GM19468 (cell line): ENCODE measurements around the gene ZNF322.
"Not testable (repeated sequence)": the region's sequence is repeated elsewhere in the genome, so short reads cannot be mapped to it uniquely, and the experiment has no call there.

Experiments used
- ATAC-seq: cut with Tn5 transposase; IDR thresholded peaks from one replicate; pipeline ENCODE4 v1.9.1; 2021; ENCODE audit warnings: mild to moderate bottlenecking, moderate library complexity, moderate number of reproducible peaks; ENCODE audit not compliant: unreplicated experiment; ENCODE audit errors: extremely low read depth

The ZNF322 gene, protein sequence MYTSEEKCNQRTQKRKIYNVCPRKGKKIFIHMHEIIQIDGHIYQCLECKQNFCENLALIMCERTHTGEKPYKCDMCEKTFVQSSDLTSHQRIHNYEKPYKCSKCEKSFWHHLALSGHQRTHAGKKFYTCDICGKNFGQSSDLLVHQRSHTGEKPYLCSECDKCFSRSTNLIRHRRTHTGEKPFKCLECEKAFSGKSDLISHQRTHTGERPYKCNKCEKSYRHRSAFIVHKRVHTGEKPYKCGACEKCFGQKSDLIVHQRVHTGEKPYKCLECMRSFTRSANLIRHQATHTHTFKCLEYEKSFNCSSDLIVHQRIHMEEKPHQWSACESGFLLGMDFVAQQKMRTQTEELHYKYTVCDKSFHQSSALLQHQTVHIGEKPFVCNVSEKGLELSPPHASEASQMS

DNA sequence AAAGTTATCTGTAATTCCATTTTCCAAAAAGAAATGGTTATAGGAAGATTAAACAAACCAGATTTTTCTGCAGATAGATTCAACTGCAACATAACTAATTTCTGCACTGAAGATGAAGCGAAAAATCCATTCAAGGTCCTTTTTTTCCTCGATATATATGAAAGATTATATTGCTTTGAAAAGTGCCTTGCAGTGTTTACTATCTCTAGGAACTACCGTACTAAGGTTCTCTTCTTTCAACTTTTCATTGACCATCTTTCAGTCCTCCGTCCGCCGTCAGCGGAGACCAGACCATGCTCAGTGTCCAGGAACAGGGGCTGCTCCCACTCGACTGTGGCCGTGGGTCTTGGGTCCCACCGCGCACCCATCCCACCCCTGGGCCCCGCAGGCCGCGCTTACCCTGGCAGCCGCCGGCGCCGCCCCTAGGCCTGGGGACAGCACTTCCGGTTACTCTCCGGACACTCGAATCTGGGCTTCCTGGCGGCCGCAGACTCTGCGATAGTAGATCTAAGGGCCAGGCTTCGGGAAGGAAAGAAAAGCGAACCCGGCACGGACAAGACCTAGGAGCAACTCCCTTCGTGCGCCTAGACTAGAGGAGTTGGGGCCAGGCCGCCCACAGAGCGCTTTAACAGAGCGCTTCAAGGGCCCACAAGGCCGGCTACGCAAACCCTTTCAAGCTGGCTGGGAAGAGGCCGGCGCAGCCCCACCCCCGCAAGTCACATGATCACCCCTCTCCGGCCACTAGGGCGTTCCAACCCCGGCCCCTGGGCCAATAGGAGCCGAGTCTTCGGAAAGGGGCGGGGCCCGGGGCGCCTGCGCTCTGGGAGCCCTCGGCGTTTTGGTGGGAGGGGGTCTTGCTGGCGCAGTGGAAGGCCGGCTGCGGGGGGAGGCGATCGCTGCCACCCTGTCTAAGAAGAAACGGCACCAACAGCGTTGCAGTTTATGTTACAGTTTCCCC, at the start of gene ZNF322:
TSS of gene ZNF322 (minus strand) at position 705 of the 958 bp plus-strand sequence. CDS start 21,193 bp downstream, outside the sequence.
- peak; percentile 98 for ATAC-seq

DNA sequence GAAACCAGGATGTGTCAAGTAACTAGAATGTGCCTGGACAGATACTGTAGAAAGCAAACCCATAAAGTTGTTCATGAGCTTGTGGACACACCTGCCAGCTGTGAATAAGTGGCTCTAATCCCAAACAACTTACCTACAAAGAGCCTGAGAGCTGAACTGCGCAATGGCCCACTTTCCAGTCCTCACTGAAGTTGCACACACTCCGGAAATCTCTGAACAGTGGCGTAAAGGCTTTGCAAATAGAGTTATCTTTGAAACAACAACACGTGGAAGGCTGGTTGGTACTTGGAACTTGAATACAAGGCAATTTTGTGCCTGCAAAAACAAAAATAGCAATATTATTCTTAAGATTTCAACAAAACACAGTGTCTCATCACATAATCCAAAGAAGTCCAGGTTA, 46.2 kb upstream of the ZNF322 start:
- not testable (repeated sequence) for ATAC-seq

DNA sequence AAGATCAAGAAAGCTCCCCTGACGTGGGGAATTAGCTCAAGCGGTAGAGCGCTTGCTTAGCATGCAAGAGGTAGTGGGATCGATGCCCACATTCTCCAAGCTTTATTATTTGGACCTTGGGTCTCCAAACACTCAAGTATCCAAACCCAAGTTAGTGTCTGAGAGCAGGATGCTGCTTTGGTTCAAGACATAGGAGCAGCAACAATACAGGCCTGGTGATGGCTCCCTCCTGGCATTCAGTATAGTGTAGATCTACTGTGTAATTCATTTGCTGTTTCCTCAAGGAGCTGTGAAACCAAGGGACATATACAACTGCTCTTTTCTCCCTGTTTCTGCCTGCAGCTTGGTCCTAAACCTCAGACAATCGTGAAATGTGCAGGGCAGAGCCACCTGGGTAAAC, 45.8 kb upstream of the ZNF322 start:
- not testable (repeated sequence) for ATAC-seq

DNA sequence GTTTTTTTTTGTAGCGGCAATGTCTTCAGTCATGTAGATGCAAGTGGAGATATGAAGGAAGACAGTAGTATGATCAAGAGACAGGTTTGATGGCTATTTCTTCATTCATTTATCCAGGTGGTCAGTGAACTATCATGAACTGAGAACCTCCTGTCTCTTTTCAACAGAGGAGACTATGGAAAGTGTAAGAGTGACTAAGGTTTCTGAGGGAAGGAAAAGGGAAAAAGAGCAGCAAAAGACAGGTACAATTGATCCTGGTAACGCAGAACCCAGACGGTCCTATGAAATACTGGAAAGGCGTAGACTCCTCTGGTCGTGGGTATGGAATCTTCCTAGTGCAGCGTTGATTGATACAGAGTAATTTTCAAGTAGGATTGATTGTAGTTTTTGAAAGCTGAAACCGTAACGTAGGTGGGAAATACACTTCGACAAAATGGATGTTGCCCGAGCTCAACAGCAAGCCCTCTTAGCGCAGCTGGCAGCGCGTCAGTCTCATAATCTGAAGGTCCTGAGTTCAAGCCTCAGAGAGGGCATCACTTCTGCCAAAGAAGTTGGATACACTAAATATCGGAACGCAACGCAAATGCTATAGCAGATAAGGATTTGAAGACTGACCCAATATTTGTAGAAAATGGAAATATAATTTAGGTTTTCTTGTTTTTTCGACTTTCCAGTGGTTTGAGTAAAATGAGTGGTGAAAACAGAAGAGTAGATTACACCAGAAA, 41.6 kb upstream of the ZNF322 start:
- not testable (repeated sequence) for ATAC-seq

DNA sequence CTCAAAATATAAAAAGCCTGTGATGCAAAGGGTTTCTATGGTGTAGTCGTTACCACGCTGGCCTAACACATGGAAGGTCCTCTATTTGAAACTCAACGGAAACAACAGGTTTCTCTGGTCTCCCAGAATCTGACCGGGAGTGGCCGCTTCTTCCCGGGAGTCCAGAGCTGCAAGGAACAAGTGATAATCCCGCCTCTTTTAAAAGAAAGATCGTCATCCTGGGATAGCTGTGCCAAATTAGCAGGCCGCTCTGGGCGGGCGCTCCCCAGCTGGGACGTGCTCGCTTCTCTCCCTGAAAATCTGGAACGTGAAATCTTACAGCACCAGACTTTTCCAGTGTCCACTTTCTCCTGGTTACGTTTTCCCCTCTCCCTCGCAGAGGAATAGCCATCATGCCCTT, 38.0 kb upstream of the ZNF322 start:
- ATAC-seq, result not testable (repeated sequence)

DNA sequence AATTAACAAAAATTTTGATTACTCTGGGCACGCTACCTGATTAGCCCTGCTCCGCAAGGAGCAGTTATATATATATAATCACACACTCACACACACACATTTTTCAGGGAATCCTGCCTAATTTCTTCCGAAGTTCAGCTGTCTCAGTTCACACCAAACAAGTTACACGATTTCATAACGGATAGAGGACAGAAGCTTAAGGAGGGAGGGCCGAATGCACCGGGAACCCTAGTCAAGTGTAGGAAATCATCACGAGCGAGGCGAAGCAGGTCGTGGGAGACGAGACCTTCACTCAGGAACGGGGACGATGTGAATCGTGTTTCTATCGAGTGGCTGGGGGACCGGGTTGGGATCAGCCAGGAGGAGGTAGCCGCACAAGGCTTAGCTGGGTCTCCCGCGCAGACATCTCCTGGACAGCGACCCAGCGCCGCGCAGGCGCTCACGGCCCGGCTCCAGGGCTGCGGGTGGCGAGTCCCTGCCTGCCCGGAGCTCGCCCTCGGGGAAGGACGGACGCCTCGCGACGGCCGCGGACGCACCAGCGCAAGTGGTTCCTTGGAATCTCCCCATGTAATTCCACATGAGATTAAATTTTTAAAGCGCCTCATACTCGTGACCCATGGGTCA, 29.9 kb upstream of the ZNF322 start:
- not testable (repeated sequence) for ATAC-seq

DNA sequence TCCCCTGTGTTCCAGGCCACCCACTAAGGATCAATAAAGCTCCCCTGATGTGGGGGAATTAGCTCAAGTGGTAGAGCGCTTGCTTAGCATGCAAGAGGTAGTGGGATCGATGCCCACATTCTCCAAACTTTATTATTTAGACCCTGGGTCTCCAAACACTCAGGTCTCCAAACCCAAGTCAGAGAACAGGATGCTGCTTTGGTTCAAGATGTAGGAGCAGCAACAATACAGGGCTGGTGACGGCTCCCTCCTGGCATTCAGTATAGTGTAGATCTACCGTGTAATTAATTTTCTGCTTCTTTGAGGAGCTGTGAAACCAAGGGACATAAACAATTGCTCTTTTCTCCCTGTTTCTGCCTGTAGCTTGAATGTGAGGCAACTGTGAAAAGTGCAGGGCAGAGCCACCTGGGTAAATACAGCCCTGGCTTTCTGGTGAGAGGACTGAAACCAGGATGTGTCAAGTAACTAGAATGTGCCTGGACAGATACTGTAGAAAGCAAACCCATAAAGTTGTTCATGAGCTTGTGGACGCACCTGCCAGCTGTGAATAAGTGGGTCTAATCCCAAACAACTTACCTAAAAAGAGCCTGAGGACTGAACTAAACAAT, 23.0 kb upstream of the ZNF322 start:
- ATAC-seq, result not testable (repeated sequence)

DNA sequence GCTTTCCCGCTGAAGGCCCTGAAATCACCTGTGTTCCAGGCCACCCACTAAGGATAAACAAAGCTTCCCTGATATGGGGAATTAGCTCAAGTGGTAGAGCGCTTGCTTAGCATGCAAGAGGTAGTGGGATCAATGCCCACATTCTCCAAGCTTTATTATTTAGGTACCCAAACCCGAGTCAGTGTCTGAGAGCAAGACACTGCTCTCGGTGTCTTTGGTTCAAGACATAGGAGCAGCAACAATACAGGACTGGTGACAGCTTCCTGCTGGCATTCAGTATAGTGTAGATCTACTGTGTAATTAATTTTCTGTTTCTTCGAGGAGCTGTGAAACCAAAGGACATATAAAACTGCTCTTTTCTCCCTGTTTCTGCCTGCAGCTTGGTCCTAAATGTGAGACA, 13.7 kb upstream of the ZNF322 start:
- not testable (repeated sequence) for ATAC-seq

DNA sequence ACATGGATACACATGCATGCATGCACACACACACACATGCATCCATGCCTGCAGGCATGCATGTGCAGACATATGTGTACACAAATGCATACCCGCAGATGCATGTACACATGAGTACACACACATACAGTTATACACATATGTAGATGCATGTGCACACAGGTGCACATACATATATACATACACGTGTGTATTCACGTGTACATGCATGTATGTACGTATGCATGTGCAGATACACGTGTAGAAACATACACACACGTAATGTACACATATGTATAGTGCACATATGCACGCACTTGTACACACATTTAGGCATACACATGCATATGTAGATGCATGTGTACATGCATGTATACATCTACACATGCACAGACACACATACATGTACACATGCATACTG, 11.0 kb upstream of the ZNF322 start:
- not testable (repeated sequence) for ATAC-seq

DNA sequence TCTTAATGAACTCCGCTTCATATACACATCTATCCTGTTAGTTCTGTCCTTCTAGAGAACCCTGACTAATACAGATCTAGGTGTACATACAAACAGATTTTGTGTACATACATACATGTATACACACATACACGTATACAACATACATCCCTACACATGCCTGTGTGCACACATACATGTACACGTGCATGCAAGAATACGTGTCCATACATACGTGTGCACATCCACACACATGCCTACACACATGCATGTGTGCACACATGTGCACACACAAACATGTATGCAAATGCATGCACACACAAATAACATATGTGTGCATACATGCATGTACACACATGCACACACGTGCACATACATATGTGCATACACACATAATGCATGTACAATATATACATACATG, 10.5 kb upstream of the ZNF322 start:
- ATAC-seq, result not testable (repeated sequence)

DNA sequence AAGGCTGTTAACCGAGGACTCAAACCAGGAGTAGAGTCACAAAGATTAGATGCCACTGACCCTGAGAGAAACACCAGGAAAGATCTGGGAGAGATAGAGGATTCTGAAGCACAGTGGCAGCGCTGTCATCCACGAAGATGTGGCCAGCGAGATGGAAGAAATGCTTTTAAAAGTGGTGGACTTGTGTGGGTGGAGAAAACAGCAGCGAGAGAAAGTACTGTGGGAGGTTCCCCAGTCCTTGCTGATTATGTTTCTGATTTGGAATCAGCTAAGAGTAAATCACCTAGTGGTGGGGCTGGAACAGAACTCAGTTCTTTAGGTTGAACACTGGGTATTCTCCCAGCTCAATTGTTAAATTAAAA, 435 bp upstream of the ZNF322 start:
- no peak for ATAC-seq

DNA sequence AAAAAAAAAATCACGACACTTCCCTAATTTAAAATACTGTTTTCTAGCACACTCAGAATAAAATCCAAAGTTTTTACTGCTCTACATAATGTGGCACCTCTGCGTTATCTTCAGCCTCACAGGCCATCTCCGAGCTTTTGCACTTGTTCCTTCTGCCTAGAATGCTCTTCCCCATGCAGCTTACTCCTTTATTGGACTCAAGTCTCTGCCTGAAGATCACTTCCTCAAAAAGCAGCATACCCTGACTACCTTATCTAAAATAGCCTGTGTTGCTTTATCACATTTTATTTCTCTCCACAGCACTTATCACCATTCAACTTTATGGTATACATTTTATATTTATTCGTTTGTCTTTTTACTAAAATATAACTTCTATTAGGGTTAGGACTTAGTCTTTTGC, 2.3 kb downstream of the ZNF322 start:
- no peak for ATAC-seq

DNA sequence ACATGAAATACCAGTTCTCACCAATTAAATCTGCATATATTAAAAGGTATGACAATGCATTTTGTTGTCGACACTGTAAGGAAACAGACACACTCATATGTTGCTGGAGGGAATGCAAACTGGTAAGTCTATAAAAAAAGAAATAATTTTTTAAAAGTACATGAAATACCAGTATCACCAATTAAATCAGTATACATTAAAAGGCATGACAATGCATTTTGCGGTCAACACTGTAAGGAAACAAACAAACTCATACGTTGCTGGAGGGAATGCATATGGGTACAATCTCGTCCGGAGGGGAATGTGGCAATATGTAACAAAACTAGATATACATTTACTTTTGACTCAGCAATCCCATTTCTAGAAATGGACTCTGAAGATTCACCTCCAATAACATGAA, 6.5 kb downstream of the ZNF322 start:
- no peak for ATAC-seq

DNA sequence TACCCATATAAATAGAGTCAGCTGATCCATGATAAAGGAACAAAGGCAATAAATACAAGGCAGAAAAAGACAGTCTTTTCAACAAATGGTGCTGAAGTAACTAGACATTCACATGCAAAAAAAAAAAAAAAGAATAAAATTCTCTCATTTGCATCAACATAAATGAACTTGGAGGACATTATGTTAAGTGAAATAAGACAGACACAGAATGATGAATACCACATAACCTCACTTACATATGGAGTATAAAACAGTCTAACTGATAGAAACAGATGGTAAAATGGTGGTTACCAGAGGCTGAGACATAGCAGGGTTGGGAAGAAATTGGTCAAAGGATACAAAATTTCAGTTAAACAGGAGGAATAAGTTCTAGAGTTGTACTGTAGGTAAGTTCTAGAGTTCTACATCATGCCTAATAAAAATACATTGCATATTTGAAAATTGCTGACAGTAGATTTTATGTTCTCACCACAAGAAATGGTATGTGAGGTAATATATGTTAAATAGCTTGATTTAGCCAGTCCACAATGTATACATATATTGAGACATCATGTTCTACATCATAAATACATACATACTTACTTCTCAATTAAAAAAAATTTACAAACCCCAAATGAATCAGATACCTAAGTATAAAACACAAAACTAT, 8.3 kb downstream of the ZNF322 start:
- no peak for ATAC-seq

DNA sequence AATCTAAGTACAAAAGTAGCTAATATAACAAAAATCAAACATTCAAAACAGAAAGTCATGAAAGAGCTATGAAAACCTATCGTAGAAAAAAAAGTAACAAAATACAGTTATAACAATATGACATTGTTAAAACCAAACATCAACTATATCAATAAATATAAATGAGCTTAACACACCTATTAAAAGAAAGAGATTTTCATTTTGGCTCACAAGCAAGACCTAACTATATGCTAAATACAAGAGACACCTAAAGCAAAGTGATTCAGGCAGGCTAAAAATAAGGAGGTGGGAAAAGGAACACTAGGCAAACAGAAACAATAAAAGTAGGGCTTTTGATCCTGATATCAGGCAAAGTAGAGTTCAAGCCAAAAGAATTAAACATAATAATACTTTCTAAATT, 13.5 kb downstream of the ZNF322 start:
- ATAC-seq, result no peak

DNA sequence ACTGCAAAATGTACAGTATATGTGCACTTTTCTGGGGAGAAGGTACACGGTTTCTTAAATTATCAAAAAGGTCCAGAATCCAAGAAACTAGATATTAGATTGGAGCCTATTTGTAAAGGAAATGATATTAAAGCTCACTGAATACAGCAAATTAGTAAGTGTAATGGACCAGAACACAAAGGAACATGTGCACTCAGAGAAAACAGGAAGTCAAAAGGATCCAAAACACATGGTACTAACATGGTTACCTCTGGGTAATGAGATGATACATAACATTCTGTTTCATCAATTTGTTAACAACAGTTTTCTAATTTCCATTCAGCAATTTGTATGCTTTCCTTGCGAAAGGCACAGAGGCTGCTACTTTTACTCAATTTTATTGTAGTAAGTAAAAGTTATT, 18.7 kb downstream of the ZNF322 start:
- ATAC-seq, result no peak

DNA sequence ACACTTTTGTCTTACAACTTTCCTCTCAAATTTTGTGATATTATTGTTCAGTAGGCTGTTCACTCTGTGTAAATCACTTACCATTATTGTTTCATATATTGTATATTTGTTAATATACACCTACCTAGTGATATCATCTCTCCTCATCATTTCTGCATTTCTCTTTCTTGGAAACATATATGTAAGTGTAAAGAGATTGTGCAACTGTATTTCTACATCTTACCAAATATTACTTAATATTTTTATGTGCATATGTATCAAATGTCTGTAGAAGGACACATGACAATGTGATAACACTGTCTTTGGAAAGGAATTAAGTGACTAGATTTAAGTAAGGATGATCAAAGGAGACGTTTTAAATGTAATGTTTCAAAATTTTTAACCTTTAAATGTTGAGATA, 30.2 kb downstream of the ZNF322 start:
- no peak for ATAC-seq

DNA sequence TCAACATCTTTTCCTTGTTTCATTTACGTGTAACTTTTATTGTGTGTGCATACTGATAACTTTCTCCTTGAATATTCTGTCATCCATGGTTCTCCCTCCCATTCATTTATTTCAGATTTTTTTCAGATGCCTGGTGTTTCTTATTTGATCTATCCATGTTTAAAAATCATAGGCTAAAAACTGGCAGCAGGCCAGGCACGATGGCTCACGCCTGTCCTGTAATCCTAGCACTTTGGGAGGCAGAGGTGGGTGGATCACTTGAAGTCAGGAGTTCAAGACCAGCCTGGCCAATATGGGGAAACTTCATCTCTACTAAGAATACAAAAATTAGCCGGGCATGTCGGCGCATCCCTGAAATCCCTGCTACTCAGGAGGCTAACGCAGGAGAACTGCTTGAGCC, 31.7 kb downstream of the ZNF322 start:
- no peak for ATAC-seq

DNA sequence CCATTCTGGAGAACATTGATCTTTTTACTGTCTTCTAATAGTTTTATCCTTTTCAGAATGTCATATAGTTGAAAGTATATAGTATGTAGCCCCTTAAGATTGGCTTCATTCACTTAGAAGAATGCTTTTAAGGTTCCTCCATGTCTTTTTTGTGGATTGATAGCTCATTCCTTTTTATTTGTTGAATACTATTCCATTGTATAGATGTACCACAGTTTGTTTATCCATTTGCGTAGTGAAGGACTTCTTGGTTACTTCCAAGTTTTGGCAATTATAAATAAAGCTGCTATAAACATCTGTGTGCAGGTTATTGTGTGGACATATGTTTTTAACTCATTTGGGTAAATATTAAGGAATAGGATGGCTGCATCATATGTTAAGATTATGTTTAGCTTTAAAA, 35.0 kb downstream of the ZNF322 start:
- no peak for ATAC-seq
